Stomach (tissue), 4 donors: Measurements from ENCODE around the gene CHCHD3.

Experiments used
- EP300 ChIP-seq: sonication (generic); formaldehyde crosslinking; IDR thresholded peaks from one replicate; pipeline ENCODE4 v1.6.1; 2017; ENCODE audit warnings: antibody characterized with exemption
- TF ChIP-seq, protein P1 (sequence below), 7 experiments: fragments of 450-650 bp in 4 of 7; fragments of 200-600 bp in 3 of 7; sonication (generic) in 3 of 7; IDR thresholded peaks; one replicate each; pipeline ENCODE4 v1.5.1; 2016 to 2019; ENCODE audit warnings: antibody characterized with exemption in 7 of 7, control low read depth in 2 of 7, mild to moderate bottlenecking in 1 of 7

DNA sequence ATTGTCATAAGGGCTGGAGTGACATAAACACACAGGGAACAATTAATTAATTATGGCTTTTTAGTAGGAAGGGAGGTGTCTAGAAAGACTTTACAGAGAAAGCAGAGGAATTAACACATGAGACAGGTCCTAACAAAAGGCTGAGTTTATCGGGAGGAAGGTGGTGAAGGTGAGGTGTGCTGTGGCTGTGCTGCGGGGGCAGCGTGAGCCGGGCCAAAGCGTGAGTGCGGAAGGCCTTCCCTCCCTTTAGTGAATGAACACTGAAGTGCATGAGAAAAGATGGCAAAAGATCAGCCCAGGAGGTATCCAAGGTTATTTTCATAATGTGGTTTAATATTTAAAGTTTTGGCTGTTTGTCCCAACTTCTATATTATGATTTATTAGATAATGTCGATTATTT is 262.2 kb downstream of the CHCHD3 start:
- TF ChIP-seq, protein P1, sequence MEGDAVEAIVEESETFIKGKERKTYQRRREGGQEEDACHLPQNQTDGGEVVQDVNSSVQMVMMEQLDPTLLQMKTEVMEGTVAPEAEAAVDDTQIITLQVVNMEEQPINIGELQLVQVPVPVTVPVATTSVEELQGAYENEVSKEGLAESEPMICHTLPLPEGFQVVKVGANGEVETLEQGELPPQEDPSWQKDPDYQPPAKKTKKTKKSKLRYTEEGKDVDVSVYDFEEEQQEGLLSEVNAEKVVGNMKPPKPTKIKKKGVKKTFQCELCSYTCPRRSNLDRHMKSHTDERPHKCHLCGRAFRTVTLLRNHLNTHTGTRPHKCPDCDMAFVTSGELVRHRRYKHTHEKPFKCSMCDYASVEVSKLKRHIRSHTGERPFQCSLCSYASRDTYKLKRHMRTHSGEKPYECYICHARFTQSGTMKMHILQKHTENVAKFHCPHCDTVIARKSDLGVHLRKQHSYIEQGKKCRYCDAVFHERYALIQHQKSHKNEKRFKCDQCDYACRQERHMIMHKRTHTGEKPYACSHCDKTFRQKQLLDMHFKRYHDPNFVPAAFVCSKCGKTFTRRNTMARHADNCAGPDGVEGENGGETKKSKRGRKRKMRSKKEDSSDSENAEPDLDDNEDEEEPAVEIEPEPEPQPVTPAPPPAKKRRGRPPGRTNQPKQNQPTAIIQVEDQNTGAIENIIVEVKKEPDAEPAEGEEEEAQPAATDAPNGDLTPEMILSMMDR (IDR thresholded peaks at IDR 0.05), result no peak
- no peak for TF ChIP-seq EP300
